ENCODE results near the gene MAP4K2. TPM values are rescaled to one million over a fixed set of nuclear protein-coding genes. Genes with fewer than 3 reads are reported as not detected.

MAP4K2 gene
- total RNA-seq, 1 donor from 2014 or later, result 202 TPM

- H3K9me3 Mint-ChIP-seq (ENCODE audit: unreplicated experiment), result no peaks in the 10 kb centered on the region
- TF ChIP-seq CTCF (IDR thresholded peaks at IDR 0.05; ENCODE audit: unreplicated experiment), result no peak
- H3K4me1 Mint-ChIP-seq (ENCODE audit: unreplicated experiment), result peaks cover 8% of the 10 kb centered on the region
- peaks cover 7% of the 10 kb centered on the region for H3K27me3 Mint-ChIP-seq (ENCODE audit: unreplicated experiment)
- no peak for DNase-seq (ENCODE audit: low spot score)
- no peak overlapping the region for H3K4me3 Mint-ChIP-seq (ENCODE audit: unreplicated experiment)
- H3K27ac Mint-ChIP-seq (ENCODE audit: unreplicated experiment), result no peak overlapping the region
- H3K36me3 Mint-ChIP-seq (ENCODE audit: low read depth, unreplicated experiment), result peaks cover 3% of the 10 kb centered on the region
Measured at GRCh38 chr11:64841592-64842365, 38.8 kb upstream of the MAP4K2 start.

GRCh38 chr11:64839887-64840782 is 37.1 kb upstream of the MAP4K2 start:
- no peak overlapping the region for H3K27ac Mint-ChIP-seq (ENCODE audit: unreplicated experiment)
- H3K9me3 Mint-ChIP-seq (ENCODE audit: unreplicated experiment), result no peaks in the 10 kb centered on the region
- no peak for TF ChIP-seq CTCF (IDR thresholded peaks at IDR 0.05; ENCODE audit: unreplicated experiment)
- peaks cover 3% of the 10 kb centered on the region for H3K36me3 Mint-ChIP-seq (ENCODE audit: low read depth, unreplicated experiment)
- H3K4me3 Mint-ChIP-seq (ENCODE audit: unreplicated experiment), result no peak overlapping the region
- peaks cover 6% of the 10 kb centered on the region for H3K27me3 Mint-ChIP-seq (ENCODE audit: unreplicated experiment)
- no peak for DNase-seq (ENCODE audit: low spot score)
- peaks cover 6% of the 10 kb centered on the region for H3K4me1 Mint-ChIP-seq (ENCODE audit: unreplicated experiment)

- TF ChIP-seq CTCF (IDR thresholded peaks at IDR 0.05; ENCODE audit: unreplicated experiment), result no peak
- H3K27me3 Mint-ChIP-seq (ENCODE audit: unreplicated experiment), result peaks cover 4% of the 10 kb centered on the region
- peaks cover 5% of the 10 kb centered on the region for H3K4me1 Mint-ChIP-seq (ENCODE audit: unreplicated experiment)
- no peak for DNase-seq (ENCODE audit: low spot score)
- no peaks in the 10 kb centered on the region for H3K9me3 Mint-ChIP-seq (ENCODE audit: unreplicated experiment)
- peak overlapping the region; percentile 64 for H3K4me3 Mint-ChIP-seq (ENCODE audit: unreplicated experiment)
- peaks cover 3% of the 10 kb centered on the region for H3K36me3 Mint-ChIP-seq (ENCODE audit: low read depth, unreplicated experiment)
- H3K27ac Mint-ChIP-seq (ENCODE audit: unreplicated experiment), result no peak overlapping the region
Measured at GRCh38 chr11:64839335-64839734, 36.3 kb upstream of the MAP4K2 start.

GRCh38 chr11:64838600-64839334 is 35.8 kb upstream of the MAP4K2 start:
- no peak for DNase-seq (ENCODE audit: low spot score)
- no peak overlapping the region for H3K4me3 Mint-ChIP-seq (ENCODE audit: unreplicated experiment)
- TF ChIP-seq CTCF (IDR thresholded peaks at IDR 0.05; ENCODE audit: unreplicated experiment), result no peak
- H3K9me3 Mint-ChIP-seq (ENCODE audit: unreplicated experiment), result no peaks in the 10 kb centered on the region
- H3K36me3 Mint-ChIP-seq (ENCODE audit: low read depth, unreplicated experiment), result peaks cover 3% of the 10 kb centered on the region
- H3K4me1 Mint-ChIP-seq (ENCODE audit: unreplicated experiment), result peaks cover 2% of the 10 kb centered on the region
- H3K27ac Mint-ChIP-seq (ENCODE audit: unreplicated experiment), result no peak overlapping the region
- H3K27me3 Mint-ChIP-seq (ENCODE audit: unreplicated experiment), result peaks cover 2% of the 10 kb centered on the region
